SIG-M5 (cell line): ENCODE data around the gene HTR4.
"Not testable (repeated sequence)": the region's sequence is repeated elsewhere in the genome, so short reads cannot be mapped to it uniquely, and the experiment has no call there.

Experiments
- DNase-seq: peaks from one replicate; lab custom pipeline; 2025; lab: John Stamatoyannopoulos, UW

HTR4 gene

DNA sequence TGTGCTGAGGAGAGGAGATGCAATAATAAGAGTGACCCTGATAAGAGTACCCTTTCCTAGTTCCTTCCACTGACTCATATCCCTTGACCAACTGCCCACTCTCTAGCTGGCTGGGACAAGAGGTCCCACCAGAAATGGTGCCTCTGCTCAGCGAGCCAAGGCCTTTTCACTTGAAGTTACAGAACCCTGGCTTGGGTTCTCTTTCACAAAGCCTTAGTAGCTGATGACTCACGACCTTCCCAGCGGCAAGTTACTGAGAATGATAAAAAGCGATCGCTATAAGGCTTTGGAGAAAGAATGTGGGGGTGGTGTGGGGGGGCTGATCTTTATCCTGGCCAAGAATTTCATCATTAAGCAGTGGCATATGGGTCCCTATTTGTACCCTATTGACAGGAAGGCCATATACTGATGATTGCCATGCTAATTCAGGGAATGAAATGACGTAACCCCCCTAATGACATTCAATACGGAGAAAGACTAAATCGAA is 180.3 kb downstream of the HTR4 start:
- DNase-seq, result no peak

DNA sequence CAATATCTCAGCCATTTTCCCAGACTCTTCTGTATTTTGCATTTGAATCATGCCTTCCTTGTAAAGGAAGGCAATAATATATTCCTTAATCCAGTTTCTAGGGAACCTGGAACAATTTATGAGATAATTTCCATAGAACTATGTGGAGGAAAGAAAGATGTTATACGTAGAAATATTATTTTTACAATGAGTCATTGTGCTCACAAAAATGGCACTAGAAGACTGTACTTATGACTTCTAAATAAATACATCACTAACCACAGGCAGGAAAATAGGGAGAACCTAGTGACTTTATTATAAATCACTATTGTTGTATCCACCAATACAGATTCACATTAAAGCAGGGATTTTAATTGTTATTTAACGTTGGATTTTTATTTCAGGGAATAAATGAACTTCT is 182.9 kb downstream of the HTR4 start:
- DNase-seq, result no peak

DNA sequence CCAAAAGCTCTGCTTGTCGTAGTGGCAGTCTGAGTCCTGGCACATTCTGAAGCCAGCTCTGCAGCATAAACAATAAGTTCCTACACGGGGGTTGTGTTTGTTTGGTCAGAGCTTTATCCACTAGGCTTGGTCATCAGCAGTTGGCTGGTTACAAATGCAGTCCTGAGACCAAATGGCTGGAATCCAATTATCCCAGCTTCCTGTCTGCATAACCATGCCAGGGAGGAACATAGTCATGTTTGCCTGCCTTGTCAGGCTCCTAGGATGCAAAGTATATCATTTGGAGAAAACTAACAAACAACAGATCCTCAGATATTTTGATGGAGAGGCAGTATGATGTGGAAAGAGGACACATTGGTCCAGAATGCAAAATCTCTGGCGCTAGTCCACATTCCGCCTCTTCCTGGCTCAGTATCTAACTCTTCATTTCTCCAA is 184.8 kb downstream of the HTR4 start:
- no peak for DNase-seq

DNA sequence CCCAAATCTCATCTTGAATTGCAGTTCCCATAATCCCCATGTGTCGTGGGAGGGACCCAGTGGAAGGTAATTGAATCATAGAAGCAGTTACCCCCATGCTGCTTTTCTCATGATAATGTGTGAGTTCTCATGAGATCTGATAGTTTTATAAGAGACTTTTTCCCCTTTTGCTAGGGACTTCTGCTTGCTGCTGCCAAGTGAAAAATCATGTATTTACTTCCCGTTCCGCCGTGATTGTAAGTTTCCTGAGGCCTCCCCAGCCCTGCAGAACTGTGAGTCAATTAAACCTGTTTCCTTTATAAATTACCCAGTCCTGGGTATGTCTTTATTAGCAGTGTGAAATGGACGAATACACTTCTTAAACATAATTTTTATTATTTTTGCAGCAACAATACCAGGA is 185.6 kb downstream of the HTR4 start:
- DNase-seq, result not testable (repeated sequence)

DNA sequence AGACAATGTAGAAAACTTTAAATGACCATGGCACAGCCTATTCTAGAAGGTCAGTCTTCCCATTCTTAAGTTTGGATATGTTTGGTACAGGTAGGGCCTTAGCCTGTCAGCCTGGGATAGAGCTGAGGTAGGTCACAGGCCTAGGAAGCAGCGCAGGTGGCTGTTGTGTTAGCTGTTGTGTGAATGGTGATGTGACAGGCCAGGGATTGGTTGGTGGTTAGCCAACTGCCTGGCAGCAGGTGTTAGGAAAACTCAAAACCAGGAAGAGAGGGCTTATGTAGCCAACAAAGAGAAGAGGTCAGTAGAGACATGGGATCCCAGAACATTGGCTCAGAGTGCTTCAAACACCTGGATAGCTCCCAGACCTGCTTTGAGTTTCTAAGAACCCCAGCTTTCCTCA is 186.4 kb downstream of the HTR4 start:
- DNase-seq, result no peak

DNA sequence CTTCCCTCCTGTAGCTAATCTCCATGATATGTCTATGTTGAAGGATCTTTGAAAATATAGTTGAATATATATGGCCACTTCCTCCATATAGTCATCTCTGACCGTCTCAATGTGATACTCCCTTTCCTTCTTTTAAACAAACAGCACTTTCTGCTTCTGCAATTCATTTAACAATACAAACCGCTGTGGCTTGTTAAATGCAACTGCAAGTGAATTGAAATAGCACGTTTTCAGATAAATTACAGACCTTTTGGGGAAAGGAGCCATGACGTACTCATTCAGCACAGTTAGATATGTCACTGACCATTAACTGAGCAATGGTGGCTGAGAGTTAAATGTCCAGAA is 188.1 kb downstream of the HTR4 start:
- peak; percentile 29 for DNase-seq

DNA sequence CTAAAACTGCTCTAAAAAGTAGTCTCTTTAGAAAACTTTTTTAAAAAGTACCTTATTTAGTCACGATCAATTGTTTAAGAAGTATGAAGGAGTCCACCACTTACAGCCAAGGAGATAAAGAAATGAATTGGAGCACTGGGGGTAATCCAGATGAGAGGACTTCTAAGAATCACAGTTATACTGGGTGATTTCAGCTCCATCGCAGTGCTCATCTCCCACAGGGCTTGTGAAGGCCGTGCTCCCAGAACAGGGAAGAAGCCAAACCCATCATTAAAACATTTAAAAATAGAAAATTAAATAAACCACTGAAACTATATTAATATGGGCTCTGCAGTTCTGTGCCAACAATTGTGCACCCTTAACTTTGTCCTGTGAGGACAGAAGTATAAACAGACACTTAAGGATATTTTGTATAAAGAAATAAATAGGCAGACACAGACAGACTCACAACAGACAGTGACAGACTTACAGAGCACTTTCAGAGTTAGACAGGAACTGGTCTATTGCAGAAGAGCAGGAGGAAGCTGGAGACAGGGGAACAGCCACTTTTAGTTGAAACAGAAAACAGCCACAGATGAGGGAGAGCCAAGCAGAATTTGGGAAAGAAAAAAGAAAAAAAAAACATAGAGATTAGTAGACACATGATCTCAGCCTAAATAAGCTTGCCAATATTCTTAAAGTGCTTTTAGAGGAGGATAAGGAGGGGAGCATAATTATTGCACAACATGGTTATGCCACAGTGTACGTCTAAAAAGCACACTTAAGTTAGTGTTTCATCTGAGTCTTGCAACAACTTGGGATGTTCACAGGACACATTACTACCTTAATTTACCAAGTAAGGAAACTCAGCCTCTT is 188.7 kb downstream of the HTR4 start:
- DNase-seq, result peak; percentile 17

DNA sequence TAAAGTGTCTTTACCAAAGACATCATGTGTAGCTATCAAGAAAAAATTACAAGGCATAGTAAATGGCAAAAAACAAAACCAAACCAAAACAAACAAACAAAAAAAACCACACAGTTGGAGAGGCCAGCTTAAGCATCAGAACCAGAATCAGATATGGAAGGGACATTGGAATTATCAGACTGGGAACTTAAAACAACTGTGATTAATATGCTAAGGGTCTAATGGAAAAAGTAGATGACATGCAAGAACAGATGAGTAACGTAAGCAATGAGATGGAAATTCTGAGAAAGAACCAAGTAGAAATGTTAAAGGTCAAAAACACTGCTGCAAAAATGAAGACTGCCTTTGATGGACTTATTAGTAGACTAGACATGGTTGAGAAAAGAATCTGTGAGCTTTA is 194.7 kb downstream of the HTR4 start:
- no peak for DNase-seq

DNA sequence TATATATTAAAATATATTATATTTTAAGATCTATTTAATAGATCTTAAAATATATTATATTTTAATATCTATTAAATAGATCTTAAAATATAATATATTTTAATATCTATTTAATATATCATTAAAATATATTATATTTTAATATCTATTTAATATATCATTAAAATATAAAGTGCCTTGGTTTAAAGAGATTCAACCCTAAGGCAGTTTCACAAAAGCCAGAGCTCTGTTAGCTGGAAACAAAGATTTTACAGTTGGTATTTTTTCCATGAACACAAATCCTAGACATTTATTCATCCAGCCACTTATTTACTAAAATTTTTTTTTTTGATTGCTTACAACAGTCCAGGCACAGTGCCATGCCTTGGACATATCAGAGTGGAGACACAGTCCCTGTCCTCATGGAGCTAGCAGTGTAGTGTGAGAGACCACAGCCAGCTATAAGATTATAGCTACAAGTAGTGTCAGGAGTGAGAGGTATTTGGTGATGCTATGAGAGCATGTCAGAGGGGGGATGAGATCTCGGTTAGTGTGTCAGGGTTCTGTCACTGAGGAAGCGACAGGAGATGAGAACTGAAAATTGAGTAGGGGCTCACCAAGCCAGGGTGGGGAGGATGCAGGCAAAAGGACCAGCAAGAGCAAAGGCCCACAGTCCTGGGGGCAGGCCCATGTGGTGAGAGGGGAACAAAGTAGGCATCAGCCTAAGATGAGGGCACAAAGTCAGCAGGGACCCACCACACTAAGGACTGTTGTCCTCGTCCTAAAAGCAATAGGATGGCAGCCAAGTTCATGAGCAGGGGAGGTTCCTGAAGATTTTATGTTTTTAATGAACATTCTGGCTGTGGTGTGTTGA is 196.1 kb downstream of the HTR4 start:
- DNase-seq, result no peak

DNA sequence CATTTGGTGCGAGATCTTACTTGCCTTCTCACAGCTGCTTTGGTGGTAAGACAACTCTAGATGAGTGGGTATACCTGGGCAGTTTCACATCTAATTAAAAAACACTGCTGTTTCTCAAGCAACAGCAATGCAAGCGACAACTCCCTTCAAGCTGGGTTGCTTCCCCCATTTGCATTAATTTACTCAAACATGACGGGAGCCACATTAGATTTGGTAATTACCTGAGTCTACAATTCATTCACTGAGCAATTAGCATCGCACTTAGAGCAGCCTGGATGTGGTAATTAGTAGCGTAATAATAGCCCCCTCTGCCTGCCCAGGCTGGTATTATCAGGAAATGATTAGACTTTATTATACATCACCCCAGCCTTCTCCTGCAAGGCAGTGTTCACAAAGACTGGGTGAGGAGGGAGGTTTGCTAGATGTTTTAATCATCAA is 197.1 kb downstream of the HTR4 start:
- DNase-seq, result no peak

DNA sequence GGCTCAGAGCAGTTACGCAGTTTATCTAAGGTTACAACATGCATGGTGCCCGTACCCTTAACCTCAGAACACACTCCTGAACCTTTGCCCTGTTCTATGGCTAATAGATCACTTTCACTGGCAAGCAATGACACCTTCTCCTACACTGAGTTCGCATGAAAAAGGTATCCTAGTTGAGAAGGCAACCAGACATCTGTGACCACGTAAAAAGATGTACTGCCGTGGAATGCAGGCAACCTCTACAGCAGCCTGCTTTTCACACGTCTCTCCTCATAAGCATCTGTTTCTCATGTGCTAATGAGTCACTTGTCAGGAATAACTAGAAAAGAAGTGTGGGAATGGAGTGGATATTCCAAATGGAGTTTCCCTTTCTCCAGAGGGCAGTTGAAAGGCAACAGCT is 199.1 kb downstream of the HTR4 start:
- DNase-seq, result no peak

DNA sequence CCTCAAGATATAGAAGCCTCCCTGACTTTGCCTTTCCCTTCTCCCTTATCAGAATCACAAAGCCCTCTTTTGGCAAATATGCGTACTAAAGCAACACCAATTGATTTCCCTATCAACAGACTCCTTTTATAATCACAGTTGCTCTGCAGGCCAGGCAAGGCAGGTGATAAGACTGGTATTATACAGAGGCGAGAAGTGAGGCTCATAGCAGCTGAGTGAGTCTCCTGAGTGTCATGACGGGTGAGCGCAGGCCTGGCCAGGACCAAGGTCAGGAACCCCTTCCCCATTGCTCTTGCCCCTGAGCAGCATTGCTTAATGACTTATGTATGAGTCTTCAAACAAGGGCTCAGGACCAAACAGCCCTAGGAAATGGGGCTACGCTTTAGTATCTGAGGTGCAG is 199.8 kb downstream of the HTR4 start:
- no peak for DNase-seq

DNA sequence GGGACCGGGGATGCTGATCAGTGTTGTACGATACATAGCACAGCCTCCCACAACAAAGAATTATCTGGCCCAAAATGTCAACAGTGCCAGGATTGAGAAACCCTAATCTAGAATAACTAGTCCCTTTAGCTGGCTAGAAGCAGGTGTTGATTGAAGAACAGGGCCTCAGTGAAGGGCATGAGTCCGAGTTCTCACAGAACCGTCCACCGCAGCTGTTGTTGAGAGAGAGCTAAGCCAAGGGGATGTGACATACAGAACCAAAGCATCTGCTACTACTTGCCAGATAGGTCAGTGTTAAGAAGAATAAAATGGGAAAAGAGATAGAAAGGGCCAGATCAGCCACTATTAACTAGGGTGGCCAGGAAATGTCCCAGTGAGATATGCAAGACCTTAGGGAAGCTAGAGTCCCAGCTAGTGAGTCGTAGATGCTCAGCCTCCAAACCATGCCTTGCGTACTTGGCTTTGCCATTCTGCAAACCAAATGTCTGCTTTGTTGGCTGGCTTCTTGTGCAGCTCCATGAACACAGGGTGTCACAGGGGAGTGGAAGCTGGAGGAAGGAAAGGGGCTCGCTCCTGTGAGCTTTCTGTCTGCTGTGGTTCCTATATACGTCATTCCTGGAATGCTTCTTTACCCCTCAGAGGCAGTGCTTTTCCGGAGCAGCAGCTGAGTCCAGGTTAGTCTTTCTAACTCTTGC is 201.7 kb downstream of the HTR4 start:
- DNase-seq, result no peak

DNA sequence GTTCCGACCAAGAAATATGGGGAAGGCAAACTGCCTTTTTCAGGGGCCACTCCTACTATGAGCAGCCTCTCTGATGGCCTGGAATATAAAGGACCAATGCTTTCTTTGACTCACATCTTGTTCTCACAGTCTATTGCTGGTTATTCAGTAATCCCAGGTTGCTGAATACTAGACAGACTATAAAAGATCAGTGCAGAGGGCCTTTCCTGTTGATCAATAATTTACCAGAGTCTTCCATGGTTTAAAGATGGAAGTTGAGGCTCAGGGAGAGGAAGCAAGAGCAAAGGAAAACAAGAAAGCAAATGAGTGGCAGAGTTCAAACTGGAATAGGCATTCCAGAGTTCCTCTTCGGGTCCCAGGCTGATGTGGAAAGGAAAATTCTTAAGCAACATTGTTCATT is 207.7 kb downstream of the HTR4 start:
- DNase-seq, result no peak

DNA sequence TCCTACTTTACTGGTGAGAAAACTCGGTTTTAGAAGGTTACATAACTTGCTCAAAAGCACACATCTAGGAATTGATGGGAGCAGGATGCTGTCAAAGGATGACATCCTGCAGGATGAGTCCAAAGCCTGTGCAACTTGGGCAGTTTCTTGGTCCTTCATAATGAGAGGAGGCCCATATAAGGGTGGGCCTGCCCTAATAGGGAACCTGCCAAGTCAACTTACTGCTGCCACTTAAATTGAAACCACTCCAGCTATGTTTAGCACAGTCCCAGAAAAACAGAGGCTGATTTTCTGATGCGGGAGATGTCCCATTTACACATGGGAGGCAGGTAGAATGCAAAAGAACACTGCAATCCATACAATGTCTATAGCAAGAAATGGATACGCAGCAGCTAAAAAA is 208.7 kb downstream of the HTR4 start:
- DNase-seq, result no peak

DNA sequence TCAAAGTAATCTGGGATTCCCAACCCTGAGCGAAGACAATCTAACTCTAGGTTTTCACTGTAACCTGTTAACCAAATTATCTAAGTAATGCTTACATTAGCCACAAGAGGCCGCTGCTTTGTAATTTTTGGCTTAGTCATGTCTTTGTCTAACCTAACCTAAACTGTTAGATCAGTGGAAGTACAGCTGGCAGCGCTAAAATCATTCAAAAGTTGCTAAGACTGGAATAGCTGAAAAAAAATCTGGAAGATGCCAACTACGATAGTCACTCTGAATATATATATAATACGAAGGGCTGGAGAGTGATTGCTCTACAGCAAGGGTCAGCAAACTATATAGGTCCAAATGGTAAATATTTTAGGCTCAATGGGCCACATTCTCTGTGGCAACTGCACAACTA is 210.3 kb downstream of the HTR4 start:
- DNase-seq, result no peak

DNA sequence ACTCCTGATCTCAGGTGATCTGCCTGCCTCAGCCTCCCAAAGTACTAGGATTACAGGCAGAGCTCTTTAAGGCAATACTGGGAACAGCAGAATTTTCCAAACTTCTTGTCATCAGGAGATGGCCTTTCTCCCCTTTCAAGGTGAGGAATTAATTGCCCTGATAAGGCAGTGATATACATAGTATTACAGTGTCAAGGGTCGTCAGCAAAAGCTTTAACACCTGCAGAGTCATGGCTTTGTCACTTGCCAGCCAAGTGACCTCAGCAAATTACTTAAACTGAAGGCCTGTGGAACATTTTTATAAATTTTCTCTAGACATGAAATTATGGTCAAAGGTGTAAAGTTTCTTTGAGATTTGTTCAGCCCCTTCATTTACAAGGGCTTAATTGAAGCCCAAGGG is 211.1 kb downstream of the HTR4 start:
- DNase-seq, result no peak

DNA sequence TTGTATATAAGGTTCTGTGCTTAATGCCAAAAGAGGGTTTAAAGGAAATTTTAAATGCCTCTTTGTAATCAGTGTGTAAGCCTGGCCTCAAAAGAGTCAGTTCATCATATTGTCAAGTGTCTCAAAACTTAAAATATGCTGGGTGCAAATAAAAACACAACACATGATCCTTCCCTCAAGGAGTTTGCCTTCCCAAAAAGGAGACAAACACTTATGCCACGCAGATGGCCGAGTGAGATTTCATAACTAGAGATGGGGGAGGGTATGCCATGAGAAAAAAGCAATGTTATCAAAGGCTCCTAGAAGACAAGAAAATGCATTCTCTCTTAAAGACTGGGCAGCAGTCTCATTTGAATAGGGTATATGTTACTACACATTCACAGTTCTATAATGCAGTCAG is 215.4 kb downstream of the HTR4 start:
- no peak for DNase-seq

DNA sequence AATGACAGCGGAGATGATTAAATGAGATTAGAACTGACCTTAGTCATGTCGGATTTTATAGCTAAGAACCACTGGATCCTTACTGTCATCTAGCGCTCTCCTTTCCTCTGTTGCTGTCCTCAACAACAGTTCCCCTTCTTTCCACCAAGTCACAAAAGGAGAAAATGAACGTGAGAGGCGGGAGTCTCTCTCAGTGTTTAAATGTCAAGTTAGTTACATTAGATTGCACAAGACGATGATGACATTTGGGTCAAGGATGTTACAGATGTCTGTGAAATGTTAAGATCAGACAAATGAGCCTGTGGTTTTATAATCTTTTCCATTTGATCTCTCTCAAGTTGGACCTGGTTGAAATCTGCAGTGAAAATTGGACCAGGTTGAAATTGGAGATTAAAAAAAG is 217.1 kb downstream of the HTR4 start:
- no peak for DNase-seq

DNA sequence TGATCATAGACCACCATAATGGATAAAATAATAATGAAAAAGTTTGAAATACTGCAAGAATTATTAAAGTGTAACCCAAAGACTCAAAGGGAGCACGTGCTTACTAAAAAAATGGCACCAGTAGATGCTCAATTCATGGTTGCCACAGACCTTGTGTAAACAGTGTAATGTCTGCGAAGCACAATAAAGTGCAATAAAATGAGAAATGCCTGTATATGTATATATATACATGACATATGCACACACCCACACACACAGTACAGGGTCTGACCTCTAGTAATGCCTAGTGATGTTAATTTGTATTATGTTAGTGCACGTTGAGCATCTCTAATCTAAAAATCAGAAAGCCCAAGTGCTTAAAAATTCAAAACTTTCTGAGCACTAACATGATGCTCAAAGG is 218.3 kb downstream of the HTR4 start:
- DNase-seq, result no peak

DNA sequence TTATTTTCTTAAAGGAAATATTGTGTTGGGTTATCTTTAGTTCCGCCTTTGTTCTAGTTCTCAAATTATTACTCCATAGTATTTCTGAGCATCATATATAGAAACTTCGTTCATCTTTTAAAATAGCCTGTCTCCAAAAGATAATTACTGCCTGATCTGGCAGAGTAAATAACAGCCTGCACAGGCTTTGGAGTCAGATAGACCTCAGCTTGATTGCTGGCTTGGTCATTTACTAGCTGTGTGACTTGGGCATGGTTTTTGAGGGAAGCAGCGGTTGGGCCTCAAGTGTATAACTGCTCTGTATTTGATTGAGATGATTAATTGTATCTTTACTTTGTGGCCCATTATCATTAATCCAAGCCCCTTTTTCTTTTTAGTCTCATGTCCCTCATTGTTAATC is 220.5 kb downstream of the HTR4 start:
- DNase-seq, result no peak
